ENCODE data around the gene ZNF785.
A peak's percentile ranks its signal among the peaks of the same experiment; 100 is the strongest.
"Not testable (repeated sequence)": the region's sequence is repeated elsewhere in the genome, so short reads cannot be mapped to it uniquely, and the experiment has no call there.

The ZNF785 gene

GRCh38 chr16:30561089-30561816 lies 24.2 kb downstream of the ZNF785 start:
- no peak for DNase-seq

- no peak for DNase-seq
Measured at GRCh38 chr16:30559690-30560089, 25.8 kb downstream of the ZNF785 start.

GRCh38 chr16:30558789-30559377 lies 26.6 kb downstream of the ZNF785 start:
- DNase-seq = no peak

GRCh38 chr16:30557957-30558788 lies 27.3 kb downstream of the ZNF785 start, which contains the start of gene ZNF764:
TSS of gene ZNF764 (minus strand) at chr16:30558374. CDS start at chr16:30558182, 192 bp downstream.
- peak; percentile 99 for DNase-seq

GRCh38 chr16:30557707-30557956 lies 27.9 kb downstream of the ZNF785 start:
- DNase-seq = no peak

- DNase-seq = no peak
Measured at GRCh38 chr16:30556125-30556473, 29.4 kb downstream of the ZNF785 start.

GRCh38 chr16:30555315-30556124 lies 30.0 kb downstream of the ZNF785 start:
- DNase-seq = no peak

- DNase-seq = no peak
Measured at GRCh38 chr16:30554557-30555314, 30.8 kb downstream of the ZNF785 start.

- DNase-seq = no peak
Measured at GRCh38 chr16:30553393-30553899, 32.1 kb downstream of the ZNF785 start.

- DNase-seq = no peak
Measured at GRCh38 chr16:30552956-30553355, 32.5 kb downstream of the ZNF785 start.

- no peak for DNase-seq
Measured at GRCh38 chr16:30551781-30552180, 33.7 kb downstream of the ZNF785 start.

- no peak for DNase-seq
Measured at GRCh38 chr16:30548416-30549253, 36.9 kb downstream of the ZNF785 start.

- DNase-seq = no peak
Measured at GRCh38 chr16:30546115-30546514, 39.4 kb downstream of the ZNF785 start.

- DNase-seq = no peak
Measured at GRCh38 chr16:30543067-30543466, 42.4 kb downstream of the ZNF785 start.

GRCh38 chr16:30541502-30542329 lies 43.8 kb downstream of the ZNF785 start:
- no peak for DNase-seq

- DNase-seq = not testable (repeated sequence)
Measured at GRCh38 chr16:30540916-30541464, 44.5 kb downstream of the ZNF785 start.

- DNase-seq = not testable (repeated sequence)
Measured at GRCh38 chr16:30539986-30540526, 45.4 kb downstream of the ZNF785 start.

GRCh38 chr16:30539000-30539964 lies 46.2 kb downstream of the ZNF785 start:
- no peak for DNase-seq
